ENCODE data around the gene TIGD1.

Gene TIGD1

DNA sequence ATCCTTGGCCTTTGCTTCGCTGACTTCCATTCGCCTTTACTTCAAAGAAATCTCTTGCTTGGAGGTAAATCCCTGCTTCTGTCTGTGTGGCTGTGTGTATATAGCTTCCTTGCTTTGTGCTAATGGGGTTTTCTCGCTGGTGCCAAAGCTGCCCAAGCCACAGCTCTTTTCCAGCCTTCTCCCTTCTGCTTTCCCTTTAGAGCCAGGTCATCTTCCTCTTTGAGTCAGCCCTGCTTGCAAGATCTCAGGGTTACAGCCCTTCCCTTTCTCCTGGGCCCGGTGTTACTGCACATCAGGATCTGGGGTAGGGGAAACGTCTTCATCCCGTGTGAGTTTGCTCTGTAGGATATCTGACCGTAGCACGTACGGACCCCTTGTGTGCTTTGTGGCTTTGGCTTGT, 19.2 kb upstream of the TIGD1 start:
- no peak overlapping the region for H3K4me3 ChIP-seq (ENCODE audit: insufficient read length, low read depth)
- H3K36me3 ChIP-seq (ENCODE audit: insufficient read depth, insufficient read length, low read length), result peaks cover 94% of the 10 kb centered on the region
- DNase-seq (ENCODE audit: low read depth, low spot score), result no peak
- TF ChIP-seq YY1 (IDR thresholded peaks at IDR 0.05; ENCODE audit: insufficient read depth, insufficient read length), result no peak
- no peaks in the 10 kb centered on the region for H3K9me3 ChIP-seq (ENCODE audit: insufficient read depth, low read length)
- peaks cover 5% of the 10 kb centered on the region for H3K4me1 ChIP-seq (ENCODE audit: insufficient read depth, insufficient read length)
- no peak overlapping the region for H3K9ac ChIP-seq (ENCODE audit: insufficient read length, low read depth)
- no peaks in the 10 kb centered on the region for H3K27me3 ChIP-seq (ENCODE audit: insufficient read depth, insufficient read length)

GRCh38 chr2:232568161-232568560, 17.8 kb upstream of the TIGD1 start:
- DNase-seq (ENCODE audit: low read depth, low spot score), result no peak
- TF ChIP-seq ZNF274 (IDR thresholded peaks at IDR 0.05; ENCODE audit: low read depth, low read length) (no peak), YY1 (IDR thresholded peaks at IDR 0.05; ENCODE audit: insufficient read depth, insufficient read length) (no peak), SUZ12 (IDR thresholded peaks at IDR 0.05; ENCODE audit: extremely low read depth, insufficient read depth, insufficient read length) (no peak)
- peaks cover 5% of the 10 kb centered on the region for H3K4me1 ChIP-seq (ENCODE audit: insufficient read depth, insufficient read length)
- no peak overlapping the region for H3K9ac ChIP-seq (ENCODE audit: insufficient read length, low read depth)
- H3K9me3 ChIP-seq (ENCODE audit: insufficient read depth, low read length), result no peaks in the 10 kb centered on the region
- no peak overlapping the region for H3K4me3 ChIP-seq (ENCODE audit: insufficient read length, low read depth)
- H3K27me3 ChIP-seq (ENCODE audit: insufficient read depth, insufficient read length), result no peaks in the 10 kb centered on the region
- peaks cover 90% of the 10 kb centered on the region for H3K36me3 ChIP-seq (ENCODE audit: insufficient read depth, insufficient read length, low read length)

DNA sequence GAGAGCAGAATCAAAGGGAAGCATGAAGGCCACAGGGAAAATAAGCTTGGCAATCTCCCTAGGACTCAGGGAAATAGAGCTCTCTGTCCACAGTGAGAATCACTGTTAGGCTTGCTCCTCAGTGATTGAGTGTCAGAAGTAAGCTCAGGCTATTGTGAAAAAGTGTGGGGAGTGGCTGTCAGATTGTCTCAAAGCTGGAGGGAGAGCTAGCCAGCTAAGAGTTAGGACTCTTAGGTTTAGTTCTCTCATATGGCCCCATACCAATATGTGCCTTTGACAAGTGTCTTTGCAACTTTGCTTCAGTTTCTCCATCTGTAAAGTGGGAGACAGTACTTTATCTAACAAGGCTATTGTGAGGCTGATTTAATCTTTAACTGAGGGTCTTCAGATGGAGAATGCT, 17.4 kb upstream of the TIGD1 start:
- DNase-seq (ENCODE audit: low read depth, low spot score), result no peak
- peaks cover 5% of the 10 kb centered on the region for H3K4me1 ChIP-seq (ENCODE audit: insufficient read depth, insufficient read length)
- H3K9ac ChIP-seq (ENCODE audit: insufficient read length, low read depth), result no peak overlapping the region
- no peaks in the 10 kb centered on the region for H3K27me3 ChIP-seq (ENCODE audit: insufficient read depth, insufficient read length)
- no peaks in the 10 kb centered on the region for H3K9me3 ChIP-seq (ENCODE audit: insufficient read depth, low read length)
- TF ChIP-seq SUZ12 (IDR thresholded peaks at IDR 0.05; ENCODE audit: extremely low read depth, insufficient read depth, insufficient read length) (no peak), ZNF274 (IDR thresholded peaks at IDR 0.05; ENCODE audit: low read depth, low read length) (no peak), YY1 (IDR thresholded peaks at IDR 0.05; ENCODE audit: insufficient read depth, insufficient read length) (no peak)
- H3K36me3 ChIP-seq (ENCODE audit: insufficient read depth, insufficient read length, low read length), result peaks cover 91% of the 10 kb centered on the region
- no peak overlapping the region for H3K4me3 ChIP-seq (ENCODE audit: insufficient read length, low read depth)

DNA sequence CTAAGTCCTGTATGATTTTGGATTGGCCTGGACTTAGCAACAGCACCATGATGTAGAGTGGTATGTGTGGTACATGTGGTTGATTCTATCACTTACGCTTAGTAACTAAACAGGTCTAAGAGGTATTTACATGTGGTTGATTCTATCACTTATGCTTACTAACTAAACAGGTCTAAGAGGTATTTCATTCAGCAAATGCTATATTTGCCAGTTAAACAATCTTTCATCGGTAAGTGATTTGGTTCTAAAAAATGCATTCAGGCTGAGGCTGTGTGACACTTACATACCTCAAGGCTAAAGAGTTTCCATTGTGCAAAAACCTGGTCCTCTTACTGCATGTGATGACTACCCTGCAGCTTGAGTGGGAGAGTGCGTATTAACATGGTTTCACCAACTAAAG, 13.2 kb upstream of the TIGD1 start:
- Histone ChIP-seq H3K9me3 (ENCODE audit: insufficient read depth, low read length) (no peaks in the 10 kb centered on the region), H3K4me3 (ENCODE audit: insufficient read length, low read depth) (no peak overlapping the region), H3K9ac (ENCODE audit: insufficient read length, low read depth) (no peak overlapping the region), H3K36me3 (ENCODE audit: insufficient read depth, insufficient read length, low read length) (peaks cover 84% of the 10 kb centered on the region), H3K27me3 (ENCODE audit: insufficient read depth, insufficient read length) (no peaks in the 10 kb centered on the region), H3K4me1 (ENCODE audit: insufficient read depth, insufficient read length) (peaks cover 3% of the 10 kb centered on the region)
- DNase-seq (ENCODE audit: low read depth, low spot score), result no peak
- TF ChIP-seq YY1 (IDR thresholded peaks at IDR 0.05; ENCODE audit: insufficient read depth, insufficient read length), result no peak

- no peak overlapping the region for H3K9ac ChIP-seq (ENCODE audit: insufficient read length, low read depth)
- no peaks in the 10 kb centered on the region for H3K9me3 ChIP-seq (ENCODE audit: insufficient read depth, low read length)
- H3K36me3 ChIP-seq (ENCODE audit: insufficient read depth, insufficient read length, low read length), result peaks cover 83% of the 10 kb centered on the region
- H3K27me3 ChIP-seq (ENCODE audit: insufficient read depth, insufficient read length), result no peaks in the 10 kb centered on the region
- no peak overlapping the region for H3K4me3 ChIP-seq (ENCODE audit: insufficient read length, low read depth)
- H3K4me1 ChIP-seq (ENCODE audit: insufficient read depth, insufficient read length), result peaks cover 3% of the 10 kb centered on the region
- no peak for TF ChIP-seq YY1 (IDR thresholded peaks at IDR 0.05; ENCODE audit: insufficient read depth, insufficient read length)
- no peak for TF ChIP-seq ZNF274 (IDR thresholded peaks at IDR 0.05; ENCODE audit: low read depth, low read length)
- no peak for TF ChIP-seq SUZ12 (IDR thresholded peaks at IDR 0.05; ENCODE audit: extremely low read depth, insufficient read depth, insufficient read length)
- no peak for DNase-seq (ENCODE audit: low read depth, low spot score)
Measured at GRCh38 chr2:232562515-232563151, 12.3 kb upstream of the TIGD1 start.

DNA sequence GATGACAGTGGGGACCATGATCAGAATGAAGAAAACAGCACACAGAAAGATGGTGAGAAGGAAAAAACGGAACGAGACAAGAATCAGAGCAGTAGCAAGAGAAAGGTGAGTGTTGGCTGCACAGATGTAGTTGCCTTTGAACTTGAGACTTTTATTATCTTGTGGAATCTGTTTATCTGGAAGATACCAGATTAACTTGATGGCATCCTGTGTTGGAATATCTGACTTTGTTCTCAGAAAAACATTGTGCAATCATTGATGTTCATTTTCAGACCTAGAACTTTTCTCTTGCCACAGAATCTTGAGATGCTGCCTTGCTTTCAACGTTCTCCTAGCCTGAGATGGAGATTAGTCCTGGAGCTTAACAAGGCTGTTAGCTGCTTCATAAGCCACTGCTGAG, 6.1 kb upstream of the TIGD1 start:
- Histone ChIP-seq H3K4me1 (ENCODE audit: insufficient read depth, insufficient read length) (peaks cover 2% of the 10 kb centered on the region), H3K9me3 (ENCODE audit: insufficient read depth, low read length) (no peaks in the 10 kb centered on the region), H3K4me3 (ENCODE audit: insufficient read length, low read depth) (no peak overlapping the region), H3K27me3 (ENCODE audit: insufficient read depth, insufficient read length) (no peaks in the 10 kb centered on the region), H3K36me3 (ENCODE audit: insufficient read depth, insufficient read length, low read length) (peaks cover 84% of the 10 kb centered on the region), H3K9ac (ENCODE audit: insufficient read length, low read depth) (no peak overlapping the region)
- no peak for DNase-seq (ENCODE audit: low read depth, low spot score)
- TF ChIP-seq ZNF274 (IDR thresholded peaks at IDR 0.05; ENCODE audit: low read depth, low read length), result no peak
- TF ChIP-seq SUZ12 (IDR thresholded peaks at IDR 0.05; ENCODE audit: extremely low read depth, insufficient read depth, insufficient read length), result no peak
- TF ChIP-seq YY1 (IDR thresholded peaks at IDR 0.05; ENCODE audit: insufficient read depth, insufficient read length), result no peak

GRCh38 chr2:232551776-232552175, 1.4 kb upstream of the TIGD1 start:
- Histone ChIP-seq H3K9me3 (ENCODE audit: insufficient read depth, low read length) (peaks cover 7% of the 10 kb centered on the region; the same call in 1 of the 2 replicates), H3K36me3 (ENCODE audit: insufficient read depth, insufficient read length, low read length) (peaks cover 61% of the 10 kb centered on the region), H3K27me3 (ENCODE audit: insufficient read depth, insufficient read length) (no peaks in the 10 kb centered on the region), H3K4me1 (ENCODE audit: insufficient read depth, insufficient read length) (peaks cover 2% of the 10 kb centered on the region), H3K9ac (ENCODE audit: insufficient read length, low read depth) (peak overlapping the region; percentile 97), H3K4me3 (ENCODE audit: insufficient read length, low read depth) (peak overlapping the region; percentile 96)
- DNase-seq (ENCODE audit: low read depth, low spot score), result no peak
- TF ChIP-seq SUZ12 (IDR thresholded peaks at IDR 0.05; ENCODE audit: extremely low read depth, insufficient read depth, insufficient read length) (no peak), YY1 (IDR thresholded peaks at IDR 0.05; ENCODE audit: insufficient read depth, insufficient read length) (no peak), ZNF274 (IDR thresholded peaks at IDR 0.05; ENCODE audit: low read depth, low read length) (no peak)
